Tibial nerve (tissue), 3 donors: ENCODE data around the gene PLPPR2.

ENCODE experiments used
- POLR2A ChIP-seq, 2 donors: fragments of 450-650 bp; IDR thresholded peaks; one replicate each; pipeline ENCODE4 v1.6.1; 2017; ENCODE audit warnings: antibody characterized with exemption in 2 of 2, mild to moderate bottlenecking in 2 of 2, moderate library complexity in 2 of 2
- TF ChIP-seq, protein P1 (sequence below), 5 experiments: fragments of 200-600 bp in 3 of 5; fragments of 450-650 bp in 2 of 5; sonication (generic) in 3 of 5; IDR thresholded peaks; one replicate each; pipeline ENCODE4 v1.5.1; 2016 to 2019; ENCODE audit warnings: antibody characterized with exemption in 5 of 5, mild to moderate bottlenecking in 3 of 5, moderate library complexity in 2 of 5

DNA sequence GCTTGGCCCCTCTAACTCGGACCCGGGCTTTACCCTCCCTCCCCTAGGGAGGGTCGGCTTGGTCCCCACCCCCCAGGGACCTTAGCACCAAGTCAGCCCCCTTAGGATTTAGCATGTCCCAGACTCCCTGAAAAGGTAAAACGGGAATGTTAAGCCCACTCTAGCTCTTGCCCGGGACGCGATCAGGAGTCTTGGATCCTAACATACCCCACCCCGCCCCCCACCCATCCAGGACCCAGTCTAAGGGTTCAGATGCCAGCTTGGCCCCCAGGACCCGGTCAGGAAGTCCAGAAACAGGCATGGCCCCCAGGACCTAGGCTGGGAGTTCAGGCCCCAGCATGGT is 28.4 kb downstream of the PLPPR2 start:
- TF ChIP-seq, protein P1, sequence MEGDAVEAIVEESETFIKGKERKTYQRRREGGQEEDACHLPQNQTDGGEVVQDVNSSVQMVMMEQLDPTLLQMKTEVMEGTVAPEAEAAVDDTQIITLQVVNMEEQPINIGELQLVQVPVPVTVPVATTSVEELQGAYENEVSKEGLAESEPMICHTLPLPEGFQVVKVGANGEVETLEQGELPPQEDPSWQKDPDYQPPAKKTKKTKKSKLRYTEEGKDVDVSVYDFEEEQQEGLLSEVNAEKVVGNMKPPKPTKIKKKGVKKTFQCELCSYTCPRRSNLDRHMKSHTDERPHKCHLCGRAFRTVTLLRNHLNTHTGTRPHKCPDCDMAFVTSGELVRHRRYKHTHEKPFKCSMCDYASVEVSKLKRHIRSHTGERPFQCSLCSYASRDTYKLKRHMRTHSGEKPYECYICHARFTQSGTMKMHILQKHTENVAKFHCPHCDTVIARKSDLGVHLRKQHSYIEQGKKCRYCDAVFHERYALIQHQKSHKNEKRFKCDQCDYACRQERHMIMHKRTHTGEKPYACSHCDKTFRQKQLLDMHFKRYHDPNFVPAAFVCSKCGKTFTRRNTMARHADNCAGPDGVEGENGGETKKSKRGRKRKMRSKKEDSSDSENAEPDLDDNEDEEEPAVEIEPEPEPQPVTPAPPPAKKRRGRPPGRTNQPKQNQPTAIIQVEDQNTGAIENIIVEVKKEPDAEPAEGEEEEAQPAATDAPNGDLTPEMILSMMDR (IDR thresholded peaks at IDR 0.05): no peak
- no peak for TF ChIP-seq POLR2A (IDR thresholded peaks at IDR 0.05)
